H1 (cell line): ENCODE results near the gene IL36B. TPM values are rescaled to one million over a fixed set of nuclear protein-coding genes. Genes with fewer than 3 reads are reported as not detected.

Source experiments
- CTCF ChIA-PET: fragments of 300-600 bp; sonication (Branson Sonifier 250); formaldehyde crosslinking; loops from one replicate; lab custom pipeline; 2021; ENCODE audit not compliant: partially characterized antibody; lab: Charles Lee
- POLR2A ChIA-PET: fragments of 300-600 bp; sonication (Branson Sonifier 250); formaldehyde crosslinking; loops from one replicate; lab custom pipeline; 2021; ENCODE audit warnings: inconsistent platforms; ENCODE audit not compliant: partially characterized antibody; lab: Charles Lee
- DNase-seq, 2 experiments: peaks; one replicate each; pipeline versions ENCODE4 v3.0.0 to v3.0.0-alpha.2; 2010 to 2022; ENCODE audit warnings: low spot score in 2 of 2, low read depth in 1 of 2, mixed read lengths in 1 of 2
- FAIRE-seq: peaks from 2 replicates; lab custom pipeline; 2011; peaks lifted over from hg19 to GRCh38; lab: Jason Lieb, UNC
- H2AFZ ChIP-seq: 2 replicates; pipeline ENCODE4 v1.8.1; 2012; ENCODE audit warnings: low read length, inconsistent platforms
- H2AK5ac ChIP-seq: 2 replicates; pipeline ENCODE4 v1.6.1; 2013; ENCODE audit warnings: low read depth, low read length
- H2BK120ac ChIP-seq: replicated peaks from 2 replicates; pipeline ENCODE3; 2013; ENCODE audit warnings: low read depth, low read length, inconsistent platforms
- H2BK12ac ChIP-seq: 2 replicates; pipeline ENCODE4 v1.6.1; 2013; ENCODE audit warnings: low read depth, low read length
- H2BK15ac ChIP-seq: 2 replicates; pipeline ENCODE4 v1.6.1; 2013; ENCODE audit warnings: low read length
- H2BK20ac ChIP-seq: 2 replicates; pipeline ENCODE4 v1.6.1; 2013; ENCODE audit warnings: low read length
- H2BK5ac ChIP-seq: 2 replicates; pipeline ENCODE4 v1.6.1; 2013; ENCODE audit warnings: low read depth, low read length
- H3K14ac ChIP-seq: 2 replicates; pipeline ENCODE4 v1.6.1; 2013; ENCODE audit warnings: inconsistent platforms; ENCODE audit not compliant: insufficient read length
- H3K18ac ChIP-seq: 2 replicates; pipeline ENCODE4 v1.6.1; 2013; ENCODE audit warnings: low read length; ENCODE audit errors: extremely low read depth
- H3K23ac ChIP-seq: 2 replicates; pipeline ENCODE4 v1.6.1; 2013; ENCODE audit warnings: inconsistent platforms; ENCODE audit not compliant: insufficient read length
- H3K23me2 ChIP-seq: 2 replicates; pipeline ENCODE4 v1.6.1; 2013; ENCODE audit warnings: low read depth, low read length
- H3K27ac ChIP-seq: 2 replicates; pipeline ENCODE4 v1.6.1; 2011; ENCODE audit warnings: low read depth, low read length, inconsistent platforms
- H3K27me3 ChIP-seq, 4 experiments: replicated peaks in 1 of 4; 1 replicate in 1 of 4; 2 replicates in 3 of 4; pipeline versions ENCODE4 v1.6.1 to v1.8.1; 2011 to 2013; ENCODE audit warnings: low read length in 3 of 4, mild to moderate bottlenecking in 3 of 4, inconsistent platforms in 2 of 4, mixed read lengths in 2 of 4, moderate library complexity in 1 of 4; ENCODE audit not compliant: control insufficient read depth in 3 of 4, insufficient read depth in 3 of 4; ENCODE audit errors: extremely low read depth in 1 of 4
- H3K36me3 ChIP-seq, 4 experiments: 2 replicates each; pipeline versions ENCODE4 v1.6.1 to v1.8.1; 2011 to 2013; ENCODE audit warnings: mild to moderate bottlenecking in 4 of 4, low read length in 3 of 4, moderate library complexity in 2 of 4, control low read depth in 1 of 4, inconsistent platforms in 1 of 4; ENCODE audit not compliant: insufficient read depth in 4 of 4, control insufficient read depth in 2 of 4
- H3K4ac ChIP-seq: replicated peaks from 2 replicates; pipeline ENCODE3; 2013; ENCODE audit warnings: low read length, low read depth, mixed read lengths, inconsistent platforms; ENCODE audit not compliant: insufficient read length
- H3K4me1 ChIP-seq, 4 experiments: replicated peaks in 1 of 4; 1 replicate in 1 of 4; 2 replicates in 3 of 4; pipeline versions ENCODE4 v1.6.1 to v1.8.1; 2011 to 2013; ENCODE audit warnings: low read length in 3 of 4, inconsistent platforms in 2 of 4, mixed read lengths in 1 of 4; ENCODE audit not compliant: insufficient read depth in 4 of 4, control insufficient read depth in 3 of 4
- H3K4me2 ChIP-seq, 2 experiments: 2 replicates each; pipeline versions ENCODE4 v1.6.1 to v1.8.1; 2011 to 2013; ENCODE audit warnings: low read depth in 2 of 2, low read length in 2 of 2, control low read depth in 1 of 2, inconsistent platforms in 1 of 2, mild to moderate bottlenecking in 1 of 2; ENCODE audit not compliant: insufficient read depth in 1 of 2
- H3K4me3 ChIP-seq, 4 experiments: fragments of 200-600, 300-600 bp in 1 of 4; sonication (generic), shearing (Covaris generic), sonication (Bioruptor Twin) in 1 of 4; 2 replicates each; pipeline versions ENCODE4 v1.5.1 to v1.8.1; 2011 to 2016; ENCODE audit warnings: low read length in 4 of 4, low read depth in 3 of 4, control low read depth in 2 of 4, inconsistent platforms in 2 of 4, mild to moderate bottlenecking in 2 of 4, mixed read lengths in 1 of 4, moderate library complexity in 1 of 4; ENCODE audit not compliant: insufficient read depth in 2 of 4; ENCODE audit errors: extremely low read depth in 1 of 4
- H3K56ac ChIP-seq: replicated peaks from 2 replicates; pipeline ENCODE3; 2013; ENCODE audit warnings: low read depth, mild to moderate bottlenecking, mixed read lengths, low read length, inconsistent platforms; ENCODE audit not compliant: insufficient read length
- H3K79me1 ChIP-seq: 2 replicates; pipeline ENCODE4 v1.6.1; 2013; ENCODE audit warnings: low read depth, low read length, control low read depth
- H3K79me2 ChIP-seq, 2 experiments: 2 replicates each; pipeline versions ENCODE4 v1.6.1 to v1.8.1; 2012 to 2013; ENCODE audit warnings: low read length in 2 of 2, mild to moderate bottlenecking in 2 of 2, inconsistent platforms in 1 of 2; ENCODE audit not compliant: insufficient read depth in 2 of 2, control insufficient read depth in 1 of 2
- H3K9ac ChIP-seq, 4 experiments: replicated peaks in 1 of 4; 1 replicate in 1 of 4; 2 replicates in 3 of 4; pipeline versions ENCODE4 v1.6.1 to v1.8.1; 2011 to 2013; ENCODE audit warnings: low read depth in 3 of 4, low read length in 3 of 4, control low read depth in 2 of 4, mild to moderate bottlenecking in 2 of 4, moderate library complexity in 2 of 4, inconsistent platforms in 1 of 4; ENCODE audit errors: extremely low read depth in 1 of 4
- H3K9me3 ChIP-seq, 2 experiments: 2 replicates each; pipeline versions ENCODE4 v1.6.1 to v1.8.1; 2012 to 2013; ENCODE audit warnings: mild to moderate bottlenecking in 2 of 2, moderate library complexity in 2 of 2, control low read depth in 1 of 2, inconsistent platforms in 1 of 2, low read depth in 1 of 2, low read length in 1 of 2, mixed read lengths in 1 of 2; ENCODE audit not compliant: insufficient read depth in 2 of 2
- H4K20me1 ChIP-seq, 2 experiments: replicated peaks in 1 of 2; 2 replicates each; pipeline versions ENCODE3 to v1.8.1; 2011 to 2013; ENCODE audit warnings: inconsistent platforms in 2 of 2, low read length in 2 of 2, mild to moderate bottlenecking in 1 of 2; ENCODE audit not compliant: insufficient read depth in 2 of 2, control insufficient read depth in 1 of 2
- H4K5ac ChIP-seq: 2 replicates; pipeline ENCODE4 v1.6.1; 2013; ENCODE audit warnings: low read length, low read depth, mixed read lengths, inconsistent platforms; ENCODE audit not compliant: insufficient read length
- H4K8ac ChIP-seq: 2 replicates; pipeline ENCODE4 v1.8.0; 2013; ENCODE audit warnings: mild to moderate bottlenecking, moderate library complexity, low read length, inconsistent platforms; ENCODE audit not compliant: insufficient read depth; ENCODE audit errors: extremely low read depth
- H4K91ac ChIP-seq: replicated peaks from 2 replicates; pipeline ENCODE3; 2013; ENCODE audit warnings: low read length, mixed read lengths, inconsistent platforms; ENCODE audit not compliant: insufficient read length
- BCL11A ChIP-seq, 2 experiments: IDR thresholded peaks; one replicate each; pipeline ENCODE4 v1.6.1; 2011; ENCODE audit warnings: low read depth in 2 of 2, low read length in 2 of 2, mild to moderate bottlenecking in 2 of 2
- CEBPB ChIP-seq: IDR thresholded peaks from 2 replicates; pipeline ENCODE4 v1.6.1; 2012; ENCODE audit warnings: low read depth, low read length
- CREB1 ChIP-seq: IDR thresholded peaks from 2 replicates; pipeline ENCODE4 v1.6.1; 2012; ENCODE audit warnings: inconsistent platforms
- HDAC2 ChIP-seq, 2 experiments: fragments of 300-600 bp in 1 of 2; sonication (generic) in 1 of 2; IDR thresholded peaks; 2 replicates each; pipeline ENCODE4 v1.6.1; 2011 to 2012; ENCODE audit warnings: low read depth in 2 of 2, low read length in 2 of 2, mild to moderate bottlenecking in 2 of 2, moderate library complexity in 2 of 2, borderline replicate concordance in 1 of 2, inconsistent platforms in 1 of 2
- KDM1A ChIP-seq: fragments of 200-600, 300-600 bp; sonication (generic); IDR thresholded peaks from 2 replicates; pipeline ENCODE4 v1.7.1; 2016; ENCODE audit warnings: mild to moderate bottlenecking, low read length, borderline replicate concordance
- NRF1 ChIP-seq: IDR thresholded peaks from 2 replicates; pipeline ENCODE4 v1.6.1; 2011; ENCODE audit warnings: mild to moderate bottlenecking, low read depth, low read length, improper control_type of control experiment
- POLR2A ChIP-seq, 2 experiments: IDR thresholded peaks; 1 replicate in 1 of 2; 2 replicates in 1 of 2; pipeline ENCODE4 v1.6.1; 2011; ENCODE audit warnings: low read depth in 2 of 2, low read length in 2 of 2, mild to moderate bottlenecking in 2 of 2; ENCODE audit errors: control extremely low read depth in 1 of 2
- POLR2AphosphoS5 ChIP-seq: IDR thresholded peaks from 2 replicates; pipeline ENCODE4 v1.6.1; 2011; ENCODE audit warnings: low read depth, low read length
- RXRA ChIP-seq: IDR thresholded peaks from 2 replicates; pipeline ENCODE4 v1.6.1; 2011; ENCODE audit warnings: low read depth, mild to moderate bottlenecking, low read length, moderate library complexity; ENCODE audit not compliant: insufficient read depth
- SIN3A ChIP-seq, 2 experiments: IDR thresholded peaks in 1 of 2; conservative IDR thresholded peaks in 1 of 2; 2 replicates each; pipeline ENCODE4 v1.6.1; 2011 to 2012; ENCODE audit warnings: low read length in 2 of 2, improper control_type of control experiment in 1 of 2, low read depth in 1 of 2, mild to moderate bottlenecking in 1 of 2
- TAF7 ChIP-seq: optimal IDR thresholded peaks from 2 replicates; pipeline ENCODE3; 2011; ENCODE audit warnings: low read depth, mild to moderate bottlenecking, inconsistent platforms, low read length, moderate library complexity, borderline replicate concordance
- WGBS, 2 experiments: shearing (Covaris generic) in 1 of 2; methylation state at CpG; one replicate each; pipeline versions ENCODE4 v1.1.6 to v1.1.7; 2013 to 2015; ENCODE audit warnings: low lambda C conversion rate in 2 of 2, mixed read lengths in 2 of 2, inconsistent platforms in 1 of 2, low coverage in 1 of 2, missing lambda C conversion rate in 1 of 2; ENCODE audit not compliant: insufficient replicate concordance in 2 of 2, insufficient coverage in 1 of 2, insufficient read length in 1 of 2; ENCODE audit errors: extremely low coverage in 1 of 2, missing lambda C conversion rate in 1 of 2; 5-methylcytosine and 5-hydroxymethylcytosine counted together
- polyA plus RNA-seq, 7 experiments: library from polyadenylated mRNA; depleted of rRNA in 3 of 7; stranded (reverse) in 5 of 7; unstranded in 2 of 7; fragments of >200 nt in 5 of 7; fragments of 200-250 nt in 2 of 7; gene quantifications; 1 replicate in 5 of 7; 2 replicates in 1 of 7; 4 replicates in 1 of 7; pipeline versions ENCODE4 v1.2.1 to v1.2.3, GENCODE V29; 2011 to 2013; ENCODE audit warnings: missing spikeins in 2 of 7, mixed read lengths in 2 of 7
- total RNA-seq: library from RNA; stranded (reverse); fragmentation: NEBNext Ultra II Directional; extraction: Animal tissue kit (Norgen Biotek cat#: 25700); gene quantifications from 2 replicates; pipeline ENCODE4 v1.2.1, GENCODE V29; 2021
- TF ChIP-seq, protein P1 (sequence below): IDR thresholded peaks from 2 replicates; pipeline ENCODE4 v1.6.1; 2011; ENCODE audit warnings: low read depth, mild to moderate bottlenecking, low read length; ENCODE audit not compliant: insufficient read depth

Gene IL36B
- total and polyA plus RNA-seq, 2 of the 8 experiments (the other 6 are each of a cell fraction or from before 2014, with no cell fraction given), result not detected

DNA sequence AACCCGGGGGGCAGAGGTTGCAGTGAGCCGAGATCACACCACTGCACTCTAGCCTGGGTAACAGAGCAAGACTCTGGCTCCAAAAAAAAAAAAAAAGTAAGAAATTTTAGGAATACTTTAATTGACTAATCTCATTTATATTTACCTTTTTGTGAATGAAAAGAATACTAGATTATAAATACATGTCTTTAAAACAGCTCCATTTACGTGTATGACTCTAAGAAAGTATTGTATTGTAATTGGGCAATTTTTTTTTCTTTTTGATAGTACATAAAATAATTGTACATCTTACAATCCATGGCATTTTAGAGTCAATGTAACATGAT is 39.4 kb downstream of the IL36B start:
- H3K27me3 ChIP-seq, result no peaks in the 10 kb centered on the region
- POLR2A ChIA-PET, result no interaction called here

More for the DNA sequence above, 39.4 kb downstream of the IL36B start:
- TF ChIP-seq CREB1 (no peak), NRF1 (no peak), CEBPB (no peak), SIN3A (conservative IDR thresholded peaks at IDR 0.05 in 1 of 2, IDR thresholded peaks at IDR 0.05 in 1 of 2; ENCODE audit: low read depth in 1 of 2, low read length in 2 of 2) (no peak), RXRA (no peak), HDAC2 (IDR thresholded peaks at IDR 0.05; ENCODE audit: borderline replicate concordance in 1 of 2, low read depth in 2 of 2, low read length in 2 of 2) (no peak), BCL11A (IDR thresholded peaks at IDR 0.05; ENCODE audit: low read depth in 2 of 2, low read length in 2 of 2) (no peak), TAF7 (no peak), POLR2A (IDR thresholded peaks at IDR 0.05; ENCODE audit: control extremely low read depth in 1 of 2, low read depth in 2 of 2, low read length in 2 of 2) (no peak), POLR2AphosphoS5 (no peak), KDM1A (no peak)
- TF ChIP-seq, protein P1, sequence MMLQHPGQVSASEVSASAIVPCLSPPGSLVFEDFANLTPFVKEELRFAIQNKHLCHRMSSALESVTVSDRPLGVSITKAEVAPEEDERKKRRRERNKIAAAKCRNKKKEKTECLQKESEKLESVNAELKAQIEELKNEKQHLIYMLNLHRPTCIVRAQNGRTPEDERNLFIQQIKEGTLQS, result no peak
- CTCF ChIA-PET, result interaction anchor here (1.5 kb wide), 1 partner anchor 67 kb away, joined by 3 read pairs; no protein-coding TSS in a partner anchor
- Histone ChIP-seq H2BK20ac (no peak overlapping the region), H2BK15ac (no peak overlapping the region), H3K18ac (no peak overlapping the region), H3K36me3 (no peaks in the 10 kb centered on the region), H3K79me2 (no peaks in the 10 kb centered on the region), H4K8ac (no peak overlapping the region), H3K23me2 (no peaks in the 10 kb centered on the region), H3K79me1 (no peaks in the 10 kb centered on the region), H3K56ac (no peak overlapping the region), H2AK5ac (no peak overlapping the region), H3K23ac (no peak overlapping the region), H4K91ac (no peak overlapping the region), H3K9ac (no peak overlapping the region), H4K5ac (no peak overlapping the region), H3K14ac (no peak overlapping the region), H2BK5ac (no peak overlapping the region), H3K4me1 (no peaks in the 10 kb centered on the region), H2BK12ac (no peak overlapping the region), H3K4ac (no peak overlapping the region), H3K27ac (no peak overlapping the region), H3K9me3 (no peaks in the 10 kb centered on the region), H2AFZ (no peak overlapping the region), H2BK120ac (no peak overlapping the region), H4K20me1 (no peaks in the 10 kb centered on the region), H3K4me3 (no peak overlapping the region), H3K4me2 (no peak overlapping the region)
- no peak for FAIRE-seq
- 90% methylated on average over 3 of the region's 3 CpGs; no CpG with 5 or more reads in 1 of the 2 experiments for WGBS, 2 experiments
- no peak for DNase-seq
